ENCODE measurements around the gene MORN2.

Gene MORN2

GRCh38 chr2:38892819-38893218 is 17.0 kb downstream of the MORN2 start:
- no peak for DNase-seq

GRCh38 chr2:38898256-38898655 is 22.5 kb downstream of the MORN2 start:
- DNase-seq, result no peak

GRCh38 chr2:38900726-38901125 is 24.9 kb downstream of the MORN2 start:
- DNase-seq, result no peak

GRCh38 chr2:38905251-38905650 is 29.5 kb downstream of the MORN2 start:
- DNase-seq, result no peak

- DNase-seq, result no peak
Measured at GRCh38 chr2:38907242-38907641, 31.5 kb downstream of the MORN2 start.

- peak in 1 of 5 experiments; percentile 81 for DNase-seq
Measured at GRCh38 chr2:38907743-38908562, 32.2 kb downstream of the MORN2 start.

- no peak for DNase-seq
Measured at GRCh38 chr2:38909872-38910271, 34.1 kb downstream of the MORN2 start.

GRCh38 chr2:38911191-38911590 is 35.4 kb downstream of the MORN2 start:
- no peak for DNase-seq

- DNase-seq, result no peak
Measured at GRCh38 chr2:38912619-38913018, 36.8 kb downstream of the MORN2 start.

- no peak for DNase-seq
Measured at GRCh38 chr2:38922389-38922788, 46.6 kb downstream of the MORN2 start.

GRCh38 chr2:38922902-38923301 is 47.1 kb downstream of the MORN2 start:
- no peak for DNase-seq

- DNase-seq, result no peak
Measured at GRCh38 chr2:38925982-38926381, 50.2 kb downstream of the MORN2 start.

- no peak for DNase-seq
Measured at GRCh38 chr2:38930600-38930999, 54.8 kb downstream of the MORN2 start.
